ENCODE results near the gene NMRK2.
"Not testable (repeated sequence)": the region's sequence is repeated elsewhere in the genome, so short reads cannot be mapped to it uniquely, and the experiment has no call there.

Gene NMRK2

DNA sequence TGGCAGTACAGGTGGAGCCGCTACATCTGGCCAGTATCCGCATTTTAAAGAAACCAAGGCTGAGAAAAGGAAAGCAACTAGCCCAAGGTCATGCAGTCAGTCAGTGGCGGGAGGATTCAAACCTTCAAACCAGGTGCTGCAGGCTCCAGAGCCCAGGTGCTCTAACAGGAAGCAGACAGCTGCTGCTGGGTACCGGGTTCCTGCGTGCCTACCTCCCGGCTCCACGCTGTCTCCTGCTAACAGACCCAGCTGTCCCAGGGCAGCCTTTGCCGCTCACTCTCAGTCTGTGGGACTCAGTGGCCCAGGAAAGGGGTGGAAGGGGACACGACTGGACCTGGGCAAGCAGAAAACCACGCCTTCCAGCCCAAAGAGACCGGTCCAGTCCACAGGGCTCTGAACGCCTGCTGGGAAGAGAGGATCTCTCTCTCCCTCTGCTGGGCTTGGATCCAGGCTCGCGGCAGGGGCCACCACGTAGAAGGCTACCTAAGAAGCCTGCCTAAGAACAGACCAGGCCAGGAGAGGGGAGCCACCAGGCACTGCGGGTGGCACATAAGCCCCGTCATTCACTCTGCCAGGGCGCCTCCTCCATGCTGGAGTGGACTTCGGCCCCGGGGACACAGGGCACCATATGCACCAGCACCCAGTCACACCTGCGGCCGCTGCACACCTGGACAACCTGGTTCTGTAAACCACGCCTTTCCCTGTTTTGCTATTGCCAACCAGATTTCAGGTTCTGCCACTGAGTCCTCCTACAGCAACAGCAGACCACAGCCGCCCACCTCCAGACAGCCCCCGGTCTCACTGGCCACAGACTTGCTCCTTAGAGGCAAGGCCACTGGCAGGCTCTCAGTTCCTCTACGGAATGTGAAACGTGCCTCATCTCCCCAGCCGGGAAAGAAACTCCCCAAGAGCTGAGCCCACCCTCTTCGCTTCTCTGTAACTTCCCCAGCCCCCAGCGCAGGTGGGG, 33.5 kb downstream of the NMRK2 start:
- no peak for DNase-seq

GRCh38 chr19:3967983-3968382, 35.1 kb downstream of the NMRK2 start:
- DNase-seq, result not testable (repeated sequence)

DNA sequence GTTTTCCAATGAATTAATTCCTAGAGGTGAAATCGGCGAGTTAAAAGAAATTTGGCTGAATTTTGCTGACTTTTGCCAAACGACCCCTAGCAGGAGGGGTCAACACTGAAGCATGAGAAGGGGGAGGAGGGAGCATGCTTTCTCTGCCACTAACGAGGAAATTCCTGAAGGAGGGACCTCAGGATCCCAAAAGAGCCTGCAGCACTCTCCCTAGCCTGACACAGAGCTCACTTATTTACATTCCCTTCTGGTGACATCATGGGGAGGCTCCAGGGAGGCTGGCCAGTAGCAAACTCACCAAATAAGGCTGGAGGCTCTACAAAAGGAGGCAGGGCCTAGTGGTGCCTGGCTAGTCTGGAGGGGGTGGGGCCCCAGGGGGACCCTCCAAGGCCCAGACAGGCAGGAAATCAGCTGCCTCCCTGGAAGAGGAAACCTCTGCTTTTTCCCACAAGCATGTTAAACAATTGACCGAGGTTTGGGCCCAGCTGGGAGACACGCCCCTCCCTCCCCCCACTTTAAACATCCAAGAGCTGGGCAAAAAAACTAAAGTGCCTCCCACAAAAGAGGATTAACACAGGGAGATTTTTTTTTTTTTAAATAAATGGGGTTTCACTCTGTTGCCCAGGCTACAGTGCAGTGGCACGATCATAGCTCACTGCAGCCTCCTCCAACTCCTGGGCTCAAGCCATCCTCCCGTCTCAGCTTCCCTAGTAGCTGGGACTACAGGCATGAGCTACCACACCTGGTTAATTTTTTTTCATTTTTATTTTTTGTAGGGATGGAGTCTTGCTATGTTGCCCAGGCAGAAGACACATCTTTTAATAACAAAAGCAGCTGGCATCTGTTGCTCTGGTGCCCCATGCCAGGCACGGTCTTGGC, 35.9 kb downstream of the NMRK2 start:
- DNase-seq, result no peak

DNA sequence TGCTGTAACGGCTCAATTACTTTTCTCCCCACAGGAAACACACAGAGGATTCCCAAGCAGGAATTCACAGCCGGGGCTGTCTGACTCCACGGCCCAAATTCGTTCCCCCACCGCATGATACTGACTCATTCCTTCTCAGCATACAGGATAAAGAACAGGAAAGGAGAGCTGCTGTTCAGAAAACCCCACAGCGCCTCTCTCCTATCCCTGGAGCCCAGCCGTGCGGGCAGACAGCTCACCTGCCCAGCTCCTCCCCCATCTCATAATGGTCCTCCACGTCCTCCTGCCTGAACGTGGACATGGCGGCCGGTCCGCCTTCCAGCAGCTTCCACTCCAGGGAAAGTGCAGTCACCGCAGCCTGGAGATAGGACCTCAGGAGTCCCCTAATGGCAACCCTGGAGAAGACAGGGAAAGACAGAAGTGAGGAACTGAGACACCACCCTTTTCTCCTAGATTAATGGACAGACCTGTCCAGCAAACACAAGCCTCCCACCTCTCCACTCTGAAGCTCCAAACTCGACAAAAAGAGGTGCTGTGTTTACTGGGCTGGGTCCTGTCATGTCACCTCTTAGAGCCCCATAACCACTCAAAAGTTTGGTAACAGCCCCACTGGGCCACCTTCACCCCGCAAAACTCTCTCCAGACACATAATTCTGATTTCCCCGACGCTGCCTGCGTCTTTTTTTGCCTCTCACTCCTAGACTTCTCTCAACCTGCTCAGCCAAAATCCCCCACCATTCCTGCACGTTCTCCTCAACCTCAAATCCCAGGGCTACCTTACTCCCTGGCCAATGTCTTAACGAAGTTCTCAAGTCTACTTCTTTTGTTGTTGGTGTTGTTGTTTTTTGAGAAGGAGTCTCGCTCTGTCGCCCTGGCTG, 36.8 kb downstream of the NMRK2 start:
- no peak for DNase-seq

- no peak for DNase-seq
Measured at GRCh38 chr19:3970313-3970807, 37.5 kb downstream of the NMRK2 start.

GRCh38 chr19:3970808-3971598, 38.1 kb downstream of the NMRK2 start, which contains the start of gene DAPK3:
Gene DAPK3 (minus strand): TSS chr19:3971099. CDS start chr19:3969735, 1,364 bp downstream.
- peak; percentile 89 for DNase-seq

DNA sequence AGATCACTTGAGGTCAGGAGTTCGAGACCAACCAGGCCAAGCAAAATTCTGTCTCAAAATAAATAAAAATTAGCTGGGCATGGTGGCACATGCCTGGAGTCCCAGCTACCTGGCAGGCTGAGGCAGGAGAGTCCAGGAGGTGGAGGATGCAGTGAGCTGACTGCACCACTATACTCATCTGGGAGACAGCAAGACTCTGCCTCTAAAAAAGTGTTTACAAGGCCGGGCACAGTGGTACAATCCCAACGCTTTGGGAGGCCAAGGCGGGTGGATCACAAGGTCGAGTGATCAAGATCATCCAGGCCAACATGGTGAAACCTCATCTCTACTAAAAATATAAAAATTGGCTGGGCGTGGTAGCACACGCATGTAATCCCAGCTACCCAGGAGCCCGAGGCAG, 42.3 kb downstream of the NMRK2 start:
- DNase-seq, result no peak

GRCh38 chr19:3975637-3976087, 42.8 kb downstream of the NMRK2 start:
- DNase-seq, result no peak

GRCh38 chr19:3976495-3977241, 43.8 kb downstream of the NMRK2 start:
- DNase-seq, result no peak

- DNase-seq, result no peak
Measured at GRCh38 chr19:3977242-3978143, 44.6 kb downstream of the NMRK2 start.

- DNase-seq, result no peak
Measured at GRCh38 chr19:3978145-3978544, 45.3 kb downstream of the NMRK2 start.

DNA sequence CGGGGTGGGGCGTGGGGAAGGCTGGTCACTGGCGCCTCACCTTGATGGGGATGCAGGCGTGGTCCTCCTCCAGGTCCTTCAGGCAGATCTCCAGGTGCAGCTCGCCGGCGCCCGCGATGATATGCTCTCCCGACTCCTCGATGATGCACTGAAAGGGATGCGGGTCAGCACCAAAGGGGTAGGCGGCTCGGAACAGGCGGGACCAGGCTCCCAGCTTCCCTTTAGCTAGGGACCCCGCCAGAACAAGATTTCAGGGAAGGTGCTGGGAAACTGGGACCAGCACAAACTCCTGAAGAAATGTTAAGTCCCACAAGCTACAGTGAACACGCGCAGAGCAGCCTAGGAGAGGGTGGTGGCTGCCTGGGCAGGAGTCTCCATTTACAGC, 46.4 kb downstream of the NMRK2 start:
- no peak for DNase-seq

DNA sequence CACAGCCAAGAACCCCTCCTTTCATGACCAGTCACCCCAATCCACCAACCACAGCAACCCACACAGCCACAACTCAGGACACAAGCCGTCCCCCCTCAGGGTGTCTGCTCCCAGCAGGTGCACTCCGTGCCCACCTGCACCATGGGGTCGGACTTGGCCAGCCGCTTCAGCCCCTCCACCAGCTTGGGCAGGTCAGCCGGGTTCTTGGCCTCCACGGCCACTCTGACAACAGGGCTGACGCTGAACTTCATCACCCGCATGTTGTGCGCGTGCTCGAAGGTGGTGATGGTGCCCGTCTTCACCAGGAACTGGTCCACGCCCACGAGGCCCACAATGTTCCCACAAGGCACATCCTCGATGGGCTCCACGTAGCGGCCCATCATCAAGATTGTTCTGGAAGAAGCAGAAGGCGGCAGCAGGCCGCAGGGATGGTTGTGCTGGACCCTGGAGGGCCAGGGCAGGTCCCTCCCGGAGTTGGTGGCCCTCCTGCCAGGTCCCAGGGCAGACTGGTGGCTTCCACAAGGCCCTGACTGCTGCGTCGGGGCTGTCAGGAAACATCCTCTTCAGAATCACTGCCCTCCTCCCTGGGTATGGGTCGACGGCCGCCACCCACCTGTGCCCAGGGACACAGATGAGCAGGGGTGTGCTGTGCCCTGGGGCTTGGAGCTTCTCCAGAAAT, 46.9 kb downstream of the NMRK2 start:
- DNase-seq, result no peak

GRCh38 chr19:3980353-3981251, 47.7 kb downstream of the NMRK2 start:
- DNase-seq, result no peak

GRCh38 chr19:3981373-3981735, 48.5 kb downstream of the NMRK2 start:
- no peak for DNase-seq

GRCh38 chr19:3981736-3982681, 49.1 kb downstream of the NMRK2 start:
- no peak for DNase-seq

Data from activated CD4-positive, alpha-beta T cell treated with anti-CD3 and anti-CD28 coated beads, Interleukin-2, amount 50 U/mL, for 1 hour (primary cell).